H9 (cell line): ENCODE data around the gene TAPBPL. TPM values are rescaled to one million over a fixed set of nuclear protein-coding genes. Genes with fewer than 3 reads are reported as not detected.

ENCODE experiments used
- DNase-seq: peaks from one replicate; pipeline ENCODE4 v3.0.0-alpha.2; 2017
- H2AFZ ChIP-seq: one replicate; pipeline ENCODE4 v1.6.1; 2013; ENCODE audit warnings: mild to moderate bottlenecking, low read length, control low read depth, moderate library complexity
- H2AK5ac ChIP-seq: 2 replicates; pipeline ENCODE4 v1.6.1; 2013; ENCODE audit warnings: low read length, control low read depth, mixed read lengths; ENCODE audit not compliant: insufficient read length
- H2BK120ac ChIP-seq: one replicate; pipeline ENCODE4 v1.6.1; 2013; ENCODE audit warnings: low read depth, mild to moderate bottlenecking, low read length, control low read depth, inconsistent platforms; ENCODE audit not compliant: poor library complexity, severe bottlenecking
- H2BK12ac ChIP-seq: 2 replicates; pipeline ENCODE4 v1.6.1; 2013; ENCODE audit warnings: low read length, control low read depth, mixed read lengths, low read depth; ENCODE audit not compliant: insufficient read length
- H2BK15ac ChIP-seq: 2 replicates; pipeline ENCODE4 v1.6.1; 2013; ENCODE audit warnings: low read depth, low read length, control low read depth
- H2BK20ac ChIP-seq: one replicate; pipeline ENCODE4 v1.6.1; 2013; ENCODE audit warnings: low read depth, mild to moderate bottlenecking, low read length, control low read depth, inconsistent platforms; ENCODE audit not compliant: poor library complexity, severe bottlenecking
- H2BK5ac ChIP-seq: 2 replicates; pipeline ENCODE4 v1.6.1; 2013; ENCODE audit warnings: low read length, control low read depth, mixed read lengths; ENCODE audit not compliant: insufficient read length
- H3K14ac ChIP-seq: 2 replicates; pipeline ENCODE4 v1.6.1; 2013; ENCODE audit warnings: low read length, control low read depth; ENCODE audit not compliant: insufficient read depth
- H3K18ac ChIP-seq: 2 replicates; pipeline ENCODE4 v1.6.1; 2013; ENCODE audit warnings: low read depth, mild to moderate bottlenecking, mixed read lengths, low read length, control low read depth; ENCODE audit not compliant: insufficient read length
- H3K23ac ChIP-seq: 2 replicates; pipeline ENCODE4 v1.6.1; 2013; ENCODE audit warnings: low read length, control low read depth, mixed read lengths, low read depth; ENCODE audit not compliant: insufficient read length
- H3K23me2 ChIP-seq: 2 replicates; pipeline ENCODE4 v1.6.1; 2013; ENCODE audit warnings: low read depth, mild to moderate bottlenecking, mixed read lengths, low read length, control low read depth; ENCODE audit not compliant: insufficient read length, poor library complexity, severe bottlenecking
- H3K27ac ChIP-seq: 2 replicates; pipeline ENCODE4 v1.5.1; 2013; ENCODE audit warnings: low read length, control low read depth, mixed read lengths, low read depth; ENCODE audit not compliant: insufficient read length
- H3K27me3 ChIP-seq: 2 replicates; pipeline ENCODE4 v1.6.1; 2013; ENCODE audit warnings: low read length, control low read depth, inconsistent platforms; ENCODE audit not compliant: insufficient read depth
- H3K4ac ChIP-seq: 2 replicates; pipeline ENCODE4 v1.6.1; 2013; ENCODE audit warnings: low read depth, mild to moderate bottlenecking, control low read depth, inconsistent platforms, low read length, moderate library complexity
- H3K4me1 ChIP-seq: 2 replicates; pipeline ENCODE4 v1.6.1; 2013; ENCODE audit warnings: low read length, control low read depth, inconsistent platforms; ENCODE audit not compliant: insufficient read depth
- H3K4me2 ChIP-seq: 2 replicates; pipeline ENCODE4 v1.6.1; 2013; ENCODE audit warnings: low read length, control low read depth, mixed read lengths; ENCODE audit not compliant: insufficient read length, insufficient read depth
- H3K56ac ChIP-seq: 2 replicates; pipeline ENCODE4 v1.6.1; 2013; ENCODE audit warnings: low read depth, mild to moderate bottlenecking, mixed read lengths, low read length, control low read depth; ENCODE audit not compliant: insufficient read length
- H3K79me1 ChIP-seq: 2 replicates; pipeline ENCODE4 v1.6.1; 2013; ENCODE audit warnings: low read depth, mild to moderate bottlenecking, moderate library complexity, low read length, control low read depth, inconsistent platforms; ENCODE audit not compliant: insufficient read depth, poor library complexity, severe bottlenecking
- H3K79me2 ChIP-seq: 2 replicates; pipeline ENCODE4 v1.6.1; 2013; ENCODE audit warnings: low read length, control low read depth, inconsistent platforms; ENCODE audit not compliant: insufficient read depth
- H3K9ac ChIP-seq: 2 replicates; pipeline ENCODE4 v1.6.1; 2013; ENCODE audit warnings: low read length, control low read depth, mixed read lengths; ENCODE audit not compliant: insufficient read length; ENCODE audit errors: extremely low read depth
- H3K9me3 ChIP-seq: one replicate; pipeline ENCODE4 v1.6.1; 2013; ENCODE audit warnings: low read depth, low read length, inconsistent platforms; ENCODE audit not compliant: control insufficient read depth
- H3T11ph ChIP-seq: one replicate; pipeline ENCODE4 v1.6.1; 2013; ENCODE audit warnings: mild to moderate bottlenecking, low read length, control low read depth, inconsistent platforms
- H4K20me1 ChIP-seq: one replicate; pipeline ENCODE4 v1.6.1; 2013; ENCODE audit not compliant: control insufficient read depth, insufficient read length, insufficient read depth
- H4K5ac ChIP-seq: 2 replicates; pipeline ENCODE4 v1.6.1; 2013; ENCODE audit warnings: low read depth, mild to moderate bottlenecking, mixed read lengths, low read length, control low read depth; ENCODE audit not compliant: insufficient read length
- H4K8ac ChIP-seq: replicated peaks from 2 replicates; pipeline ENCODE4 v1.6.1; 2013; ENCODE audit warnings: low read length, control low read depth, mixed read lengths, low read depth; ENCODE audit not compliant: insufficient read length
- H4K91ac ChIP-seq: 2 replicates; pipeline ENCODE4 v1.6.1; 2013; ENCODE audit warnings: low read depth, mild to moderate bottlenecking, moderate library complexity, mixed read lengths, low read length, control low read depth; ENCODE audit not compliant: insufficient read length
- H3K27ac Mint-ChIP-seq, 3 experiments: 2 replicates in 2 of 3; 3 replicates in 1 of 3; pipeline ENCODE4 v1.8.0; 2020 to 2021; ENCODE audit warnings: mixed read lengths in 3 of 3, mild to moderate bottlenecking in 1 of 3, moderate library complexity in 1 of 3
- H3K27me3 Mint-ChIP-seq: 2 replicates; pipeline ENCODE4 v1.8.0; 2021; ENCODE audit warnings: low read depth, mild to moderate bottlenecking, moderate library complexity, mixed read lengths
- H3K36me3 Mint-ChIP-seq, 3 experiments: 2 replicates in 2 of 3; 3 replicates in 1 of 3; pipeline ENCODE4 v1.8.0; 2020 to 2021; ENCODE audit warnings: low read depth in 3 of 3, mixed read lengths in 3 of 3; ENCODE audit not compliant: insufficient read depth in 1 of 3
- H3K4me1 Mint-ChIP-seq, 2 experiments: 2 replicates each; pipeline ENCODE4 v1.8.0; 2020; ENCODE audit warnings: mixed read lengths in 2 of 2
- H3K4me3 Mint-ChIP-seq, 2 experiments: 2 replicates in 1 of 2; 3 replicates in 1 of 2; pipeline ENCODE4 v1.8.0; 2020 to 2021; ENCODE audit warnings: mild to moderate bottlenecking in 2 of 2, mixed read lengths in 2 of 2, moderate library complexity in 1 of 2
- H3K9me3 Mint-ChIP-seq, 2 experiments: 2 replicates in 1 of 2; 3 replicates in 1 of 2; pipeline ENCODE4 v1.8.0; 2020; ENCODE audit warnings: mild to moderate bottlenecking in 2 of 2, mixed read lengths in 2 of 2, moderate library complexity in 1 of 2
- WGBS: extraction: QIAGEN DNeasy Blood & Tissue Kit; methylation state at CpG from one replicate; pipeline ENCODE4 v1.1.7; 2013; ENCODE audit warnings: missing lambda C conversion rate, low lambda C conversion rate, mixed read lengths; ENCODE audit not compliant: insufficient read length; ENCODE audit errors: extremely low coverage; 5-methylcytosine and 5-hydroxymethylcytosine counted together
- total RNA-seq: library from RNA; stranded (reverse); gene quantifications from 2 replicates; pipeline ENCODE4 v1.2.1, GENCODE V29; 2021
- TF ChIP-seq, protein P1 (sequence below): fragments of 200-600 bp; sonication (generic); conservative IDR thresholded peaks from 3 replicates; pipeline ENCODE4 v1.8.0; 2021; ENCODE audit warnings: antibody characterized with exemption, mild to moderate bottlenecking

TAPBPL gene
- total RNA-seq, 1 experiment from 2014 or later = 1.4 TPM

DNA sequence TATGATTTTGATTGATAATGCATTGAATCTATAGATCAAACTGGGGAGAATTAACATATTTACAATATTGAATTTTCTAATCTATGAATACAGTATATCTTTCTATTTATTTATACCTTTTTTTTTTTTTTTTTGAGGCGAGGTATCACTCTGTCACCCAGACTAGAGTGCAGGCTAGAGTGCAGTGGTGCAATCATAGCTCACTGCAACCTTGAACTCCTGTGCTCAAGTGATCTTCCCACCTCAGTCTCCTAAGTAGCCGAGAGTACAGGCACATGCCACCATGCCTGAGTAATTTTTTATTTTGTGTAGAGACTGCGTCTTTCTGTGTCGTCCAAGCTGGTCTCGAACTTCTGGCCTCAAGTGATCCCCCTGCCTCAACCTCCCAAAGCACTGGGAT lies 47.5 kb upstream of the TAPBPL start:
- Mint-ChIP-seq H3K27me3 (no peaks in the 10 kb centered on the region), H3K9me3 (no peaks in the 10 kb centered on the region; a peak in 1 of 5 replicates), H3K4me3 (no peak overlapping the region), H3K36me3 (no peaks in the 10 kb centered on the region), H3K4me1 (peaks cover 0 to 5% of the 10 kb centered on the region in 2 experiments; a peak in 1 of 4 replicates), H3K27ac (no peak overlapping the region)
- Histone ChIP-seq H2BK12ac (no peak overlapping the region), H3K79me1 (no peaks in the 10 kb centered on the region), H3K79me2 (no peaks in the 10 kb centered on the region), H4K91ac (no peak overlapping the region), H3K14ac (no peak overlapping the region), H4K20me1 (no peaks in the 10 kb centered on the region), H4K5ac (no peak overlapping the region), H3T11ph (no peak overlapping the region), H3K4ac (no peak overlapping the region), H2BK15ac (no peak overlapping the region), H3K9ac (no peak overlapping the region), H3K9me3 (no peaks in the 10 kb centered on the region), H3K56ac (no peak overlapping the region), H3K4me2 (no peak overlapping the region), H3K27ac (no peak overlapping the region), H3K18ac (no peak overlapping the region), H2AFZ (no peak overlapping the region), H3K23me2 (no peaks in the 10 kb centered on the region), H3K4me1 (no peaks in the 10 kb centered on the region), H2AK5ac (no peak overlapping the region), H3K27me3 (no peaks in the 10 kb centered on the region), H4K8ac (no peak overlapping the region), H2BK20ac (no peak overlapping the region), H3K23ac (no peak overlapping the region), H2BK120ac (no peak overlapping the region), H2BK5ac (no peak overlapping the region)
- TF ChIP-seq, protein P1, sequence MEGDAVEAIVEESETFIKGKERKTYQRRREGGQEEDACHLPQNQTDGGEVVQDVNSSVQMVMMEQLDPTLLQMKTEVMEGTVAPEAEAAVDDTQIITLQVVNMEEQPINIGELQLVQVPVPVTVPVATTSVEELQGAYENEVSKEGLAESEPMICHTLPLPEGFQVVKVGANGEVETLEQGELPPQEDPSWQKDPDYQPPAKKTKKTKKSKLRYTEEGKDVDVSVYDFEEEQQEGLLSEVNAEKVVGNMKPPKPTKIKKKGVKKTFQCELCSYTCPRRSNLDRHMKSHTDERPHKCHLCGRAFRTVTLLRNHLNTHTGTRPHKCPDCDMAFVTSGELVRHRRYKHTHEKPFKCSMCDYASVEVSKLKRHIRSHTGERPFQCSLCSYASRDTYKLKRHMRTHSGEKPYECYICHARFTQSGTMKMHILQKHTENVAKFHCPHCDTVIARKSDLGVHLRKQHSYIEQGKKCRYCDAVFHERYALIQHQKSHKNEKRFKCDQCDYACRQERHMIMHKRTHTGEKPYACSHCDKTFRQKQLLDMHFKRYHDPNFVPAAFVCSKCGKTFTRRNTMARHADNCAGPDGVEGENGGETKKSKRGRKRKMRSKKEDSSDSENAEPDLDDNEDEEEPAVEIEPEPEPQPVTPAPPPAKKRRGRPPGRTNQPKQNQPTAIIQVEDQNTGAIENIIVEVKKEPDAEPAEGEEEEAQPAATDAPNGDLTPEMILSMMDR = no peak
- DNase-seq = no peak
- no CpG with 5 or more reads among the region's 5 CpGs for WGBS
